Esophagus muscularis mucosa (tissue), 4 donors: ENCODE results near the gene TFF2. TPM values are rescaled to one million over a fixed set of nuclear protein-coding genes. Genes with fewer than 3 reads are reported as not detected.

Experiments used
- DNase-seq: peaks from one replicate; pipeline ENCODE4 v3.0.0-alpha.2; 2017; ENCODE audit errors: extremely low spot score
- H3K27ac ChIP-seq, 4 donors: fragments of 200-600 bp; sonication (generic); replicated peaks in 1 of 4; 1 replicate in 3 of 4; 2 replicates in 1 of 4; pipeline ENCODE4 v1.5.1; 2016 to 2019; ENCODE audit warnings: mild to moderate bottlenecking in 1 of 4
- H3K27me3 ChIP-seq, 4 donors: fragments of 200-600 bp; sonication (generic); one replicate each; pipeline versions ENCODE4 v1.5.1 to v1.6.0; 2016 to 2019
- H3K36me3 ChIP-seq, 4 donors: fragments of 200-600 bp; sonication (generic); one replicate each; pipeline ENCODE4 v1.5.1; 2016 to 2019
- H3K4me1 ChIP-seq, 4 donors: fragments of 200-600 bp; sonication (generic); one replicate each; pipeline ENCODE4 v1.5.1; 2016 to 2019
- H3K4me3 ChIP-seq, 4 donors: fragments of 200-600 bp; sonication (generic); 1 replicate in 2 of 4; 2 replicates in 2 of 4; pipeline ENCODE4 v1.5.1; 2016 to 2019; ENCODE audit warnings: mild to moderate bottlenecking in 4 of 4, moderate library complexity in 1 of 4
- H3K9me3 ChIP-seq, 4 donors: fragments of 200-600 bp; sonication (generic); 1 replicate in 3 of 4; 2 replicates in 1 of 4; pipeline ENCODE4 v1.5.1; 2016 to 2019
- EP300 ChIP-seq: sonication (generic); formaldehyde crosslinking; IDR thresholded peaks from one replicate; pipeline ENCODE4 v1.6.1; 2017; ENCODE audit warnings: antibody characterized with exemption
- POLR2A ChIP-seq: fragments of 450-650 bp; IDR thresholded peaks from one replicate; pipeline ENCODE4 v1.6.1; 2017; ENCODE audit warnings: antibody characterized with exemption, moderate library complexity, mild to moderate bottlenecking, low read depth
- POLR2AphosphoS5 ChIP-seq, 2 donors: sonication (generic); formaldehyde crosslinking; IDR thresholded peaks; one replicate each; pipeline ENCODE4 v1.6.1; 2017; ENCODE audit warnings: antibody characterized with exemption in 2 of 2
- WGBS: methylation state at CpG from one replicate; pipeline ENCODE4 v1.1.5; 2018; 5-methylcytosine and 5-hydroxymethylcytosine counted together
- intact Hi-C: fragments of 100-400 bp; cut with DNase I; formaldehyde crosslinking; loops from one replicate; pipeline ENCODE4 v1.15.1; 2023
- total RNA-seq, 4 donors: library from RNA; depleted of rRNA; stranded (reverse); fragments of >200 nt; gene quantifications; one replicate each; pipeline versions ENCODE4 v1.1.0 to v1.2.1, GENCODE V29; 2016
- TF ChIP-seq, protein P1 (sequence below), 3 experiments: fragments of 200-600 bp in 2 of 3; fragments of 450-650 bp in 1 of 3; sonication (generic) in 2 of 3; IDR thresholded peaks; one replicate each; pipeline ENCODE4 v1.5.1; 2017 to 2019; ENCODE audit warnings: antibody characterized with exemption in 3 of 3, mild to moderate bottlenecking in 2 of 3, moderate library complexity in 1 of 3

TFF2 gene
- total RNA-seq, 4 donors from 2014 or later, result not detected

DNA sequence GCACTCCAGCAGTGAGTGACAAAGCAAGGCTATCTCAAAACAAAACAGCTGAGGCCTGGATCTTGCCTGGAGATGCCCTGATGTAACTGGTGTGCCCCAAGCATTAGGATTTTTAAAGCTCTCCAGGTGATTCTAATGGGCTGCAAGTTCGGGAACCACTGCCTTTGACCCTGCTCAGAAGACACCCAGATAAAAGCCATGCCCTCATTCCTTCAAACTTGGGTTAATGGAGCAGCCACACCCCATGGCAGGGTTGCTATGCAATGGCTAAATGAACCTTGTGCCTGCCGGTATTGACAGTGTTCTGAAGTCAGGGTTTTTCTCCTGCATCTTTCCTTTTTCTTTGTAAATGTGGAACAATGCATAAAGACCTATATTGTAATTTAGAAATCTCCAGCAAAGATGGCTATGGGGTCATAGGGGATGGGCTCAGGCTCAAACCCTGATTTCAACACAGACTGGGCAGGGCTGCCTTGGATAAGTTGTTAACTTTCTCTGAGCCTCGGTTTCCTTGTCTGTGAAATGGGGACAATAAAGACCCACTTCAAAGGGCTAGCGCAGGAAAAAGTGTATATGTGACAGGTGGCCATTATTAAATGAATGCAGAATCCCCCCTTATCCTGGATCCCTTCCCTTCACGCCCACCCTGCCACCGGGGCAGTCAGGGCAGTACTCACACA is 36.0 kb downstream of the TFF2 start:
- Histone ChIP-seq H3K4me1 (peaks cover 4 to 7% (median 5%) of the 10 kb centered on the region in 4 donors), H3K36me3 (no peaks in the 10 kb centered on the region), H3K9me3 (no peaks in the 10 kb centered on the region), H3K27me3 (peaks cover 0 to 35% (median under 1%) of the 10 kb centered on the region in 4 donors), H3K27ac (no peak overlapping the region), H3K4me3 (no peak overlapping the region)
- no peak for TF ChIP-seq POLR2A
- TF ChIP-seq, protein P1, sequence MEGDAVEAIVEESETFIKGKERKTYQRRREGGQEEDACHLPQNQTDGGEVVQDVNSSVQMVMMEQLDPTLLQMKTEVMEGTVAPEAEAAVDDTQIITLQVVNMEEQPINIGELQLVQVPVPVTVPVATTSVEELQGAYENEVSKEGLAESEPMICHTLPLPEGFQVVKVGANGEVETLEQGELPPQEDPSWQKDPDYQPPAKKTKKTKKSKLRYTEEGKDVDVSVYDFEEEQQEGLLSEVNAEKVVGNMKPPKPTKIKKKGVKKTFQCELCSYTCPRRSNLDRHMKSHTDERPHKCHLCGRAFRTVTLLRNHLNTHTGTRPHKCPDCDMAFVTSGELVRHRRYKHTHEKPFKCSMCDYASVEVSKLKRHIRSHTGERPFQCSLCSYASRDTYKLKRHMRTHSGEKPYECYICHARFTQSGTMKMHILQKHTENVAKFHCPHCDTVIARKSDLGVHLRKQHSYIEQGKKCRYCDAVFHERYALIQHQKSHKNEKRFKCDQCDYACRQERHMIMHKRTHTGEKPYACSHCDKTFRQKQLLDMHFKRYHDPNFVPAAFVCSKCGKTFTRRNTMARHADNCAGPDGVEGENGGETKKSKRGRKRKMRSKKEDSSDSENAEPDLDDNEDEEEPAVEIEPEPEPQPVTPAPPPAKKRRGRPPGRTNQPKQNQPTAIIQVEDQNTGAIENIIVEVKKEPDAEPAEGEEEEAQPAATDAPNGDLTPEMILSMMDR (IDR thresholded peaks at IDR 0.05), result no peak
- no peak for TF ChIP-seq POLR2AphosphoS5 (IDR thresholded peaks at IDR 0.05)
- TF ChIP-seq EP300, result no peak
- DNase-seq, result no peak
- intact Hi-C loops, result no loop called here
- WGBS, result 87% methylated on average over 6 of the region's 6 CpGs

GRCh38 chr21:42313501-42313969 is 37.3 kb downstream of the TFF2 start:
- Histone ChIP-seq H3K4me1 (peaks cover 11 to 14% (median 13%) of the 10 kb centered on the region in 4 donors), H3K36me3 (no peaks in the 10 kb centered on the region), H3K9me3 (no peaks in the 10 kb centered on the region), H3K27ac (no peak overlapping the region), H3K27me3 (peaks cover 0 to 43% (median 7%) of the 10 kb centered on the region in 4 donors), H3K4me3 (no peak overlapping the region)
- intact Hi-C loops, result no loop called here
- no peak for DNase-seq
- TF ChIP-seq EP300, result no peak
- TF ChIP-seq, protein P1 (IDR thresholded peaks at IDR 0.05), result no peak
- no peak for TF ChIP-seq POLR2AphosphoS5 (IDR thresholded peaks at IDR 0.05)
- no peak for TF ChIP-seq POLR2A
- 57% methylated on average over 7 of the region's 13 CpGs for WGBS

DNA sequence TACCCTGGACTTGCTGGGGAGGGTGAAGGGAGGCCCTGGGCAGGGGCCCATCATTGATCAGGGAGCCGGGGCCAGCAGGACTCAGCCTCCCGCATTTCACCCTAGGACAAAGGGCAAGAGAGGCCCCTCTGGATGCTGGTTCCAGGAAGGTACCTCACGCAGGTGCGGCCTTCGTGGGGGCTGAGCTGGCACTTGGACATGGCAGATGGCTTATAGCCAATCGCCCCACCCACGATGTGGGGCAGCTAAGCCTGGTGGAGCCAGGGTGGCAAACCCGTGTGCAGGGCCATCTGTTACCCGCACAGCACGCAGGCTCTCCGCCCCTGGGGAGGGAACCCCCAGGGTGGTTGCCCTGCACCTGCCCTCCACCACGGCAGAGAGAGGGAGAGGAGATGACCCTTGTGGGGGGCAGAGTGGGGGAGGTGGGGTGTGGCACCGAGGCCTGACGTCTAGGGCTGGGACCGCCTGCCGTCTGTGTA is 38.1 kb downstream of the TFF2 start:
- WGBS, result 88% methylated on average over 3 of the region's 16 CpGs
- Histone ChIP-seq H3K27ac (no peak overlapping the region), H3K4me3 (no peak overlapping the region), H3K4me1 (peaks cover 11 to 14% (median 13%) of the 10 kb centered on the region in 4 donors), H3K36me3 (no peaks in the 10 kb centered on the region), H3K27me3 (peaks cover 0 to 43% (median 11%) of the 10 kb centered on the region in 4 donors), H3K9me3 (no peaks in the 10 kb centered on the region)
- no peak for TF ChIP-seq POLR2A
- TF ChIP-seq EP300, result no peak
- TF ChIP-seq POLR2AphosphoS5 (IDR thresholded peaks at IDR 0.05), result no peak
- TF ChIP-seq, protein P1 (IDR thresholded peaks at IDR 0.05), result no peak
- intact Hi-C loops, result no loop called here
- DNase-seq, result no peak

GRCh38 chr21:42311816-42312625 is 38.8 kb downstream of the TFF2 start:
- H3K36me3 ChIP-seq, result no peaks in the 10 kb centered on the region
- peaks cover 11 to 14% (median 13%) of the 10 kb centered on the region in 4 donors for H3K4me1 ChIP-seq
- 86% methylated on average over 20 of the region's 21 CpGs for WGBS
- intact Hi-C loops, result no loop called here
- peaks cover 0 to 42% (median 12%) of the 10 kb centered on the region in 4 donors for H3K27me3 ChIP-seq
- no peak for DNase-seq
- no peaks in the 10 kb centered on the region for H3K9me3 ChIP-seq
- TF ChIP-seq, protein P1 (IDR thresholded peaks at IDR 0.05), result no peak
- TF ChIP-seq POLR2AphosphoS5 (IDR thresholded peaks at IDR 0.05) (no peak), EP300 (no peak), POLR2A (no peak)
- no peak overlapping the region for H3K27ac ChIP-seq
- H3K4me3 ChIP-seq, result no peak overlapping the region
